Lower leg skin (tissue), 4 donors: ENCODE data around the gene BTD. TPM values are rescaled to one million over a fixed set of nuclear protein-coding genes. Genes with fewer than 3 reads are reported as not detected.

Experiments
- DNase-seq, 2 donors: peaks; one replicate each; pipeline ENCODE4 v3.0.0-alpha.2; 2019; ENCODE audit warnings: low spot score in 2 of 2
- H3K4me3 ChIP-seq: fragments of 200-600 bp; sonication (generic); 2 replicates; pipeline ENCODE4 v1.5.1; 2017; ENCODE audit warnings: mild to moderate bottlenecking, low read depth; ENCODE audit not compliant: poor library complexity, severe bottlenecking
- CTCF ChIP-seq, 3 donors: fragments of 450-650 bp; IDR thresholded peaks; one replicate each; pipeline ENCODE4 v1.5.1; 2016; ENCODE audit warnings: antibody characterized with exemption in 3 of 3, mild to moderate bottlenecking in 3 of 3, moderate library complexity in 2 of 3
- POLR2A ChIP-seq, 2 donors: fragments of 450-650 bp; IDR thresholded peaks; one replicate each; pipeline ENCODE4 v1.6.1; 2016 to 2017; ENCODE audit warnings: antibody characterized with exemption in 2 of 2, mild to moderate bottlenecking in 1 of 2, moderate library complexity in 1 of 2
- WGBS, 2 donors: methylation state at CpG; one replicate each; pipeline ENCODE4 v1.1.5; 2018; 5-methylcytosine and 5-hydroxymethylcytosine counted together
- intact Hi-C: fragments of 100-400 bp; cut with DNase I; formaldehyde crosslinking; loops from one replicate; pipeline ENCODE4 v1.15.0; 2023; ENCODE audit warnings: low total_unique reads
- total RNA-seq, 4 donors: library from RNA; depleted of rRNA; stranded (reverse); fragments of >200 nt; gene quantifications; one replicate each; pipeline ENCODE4 v1.1.0, GENCODE V29; 2016

Gene BTD
- total RNA-seq, 4 donors from 2014 or later: 18.1 to 24.6 (median 21.4) TPM

GRCh38 chr3:15667484-15667883 is 65.9 kb downstream of the BTD start:
- H3K4me3 ChIP-seq: no peak overlapping the region
- DNase-seq: no peak
- intact Hi-C loops: no loop called here
- TF ChIP-seq CTCF (IDR thresholded peaks at IDR 0.05): no peak
- 87 to 93% methylated on average over 3 of the region's 3 CpGs for WGBS, 2 donors

GRCh38 chr3:15673536-15673935 is 72.0 kb downstream of the BTD start:
- no peak overlapping the region for H3K4me3 ChIP-seq
- WGBS, 2 donors: 94 to 98% methylated on average over 1 of the region's 1 CpG
- intact Hi-C loops: no loop called here
- TF ChIP-seq POLR2A (IDR thresholded peaks at IDR 0.05) (no peak), CTCF (IDR thresholded peaks at IDR 0.05) (no peak)
- no peak for DNase-seq

- intact Hi-C loops: no loop called here
- H3K4me3 ChIP-seq: no peak overlapping the region
- 72 to 82% methylated on average over 2 of the region's 2 CpGs for WGBS, 2 donors
- no peak for DNase-seq
- TF ChIP-seq POLR2A (IDR thresholded peaks at IDR 0.05) (no peak), CTCF (IDR thresholded peaks at IDR 0.05) (no peak)
Observed at GRCh38 chr3:15676259-15676658, 74.7 kb downstream of the BTD start.

GRCh38 chr3:15679306-15679705 is 77.8 kb downstream of the BTD start:
- no peak for DNase-seq
- WGBS, 2 donors: 82 to 84% methylated on average over 5 of the region's 5 CpGs
- no peak overlapping the region for H3K4me3 ChIP-seq
- intact Hi-C loops: no loop called here
- no peak for TF ChIP-seq CTCF (IDR thresholded peaks at IDR 0.05)
- TF ChIP-seq POLR2A (IDR thresholded peaks at IDR 0.05): no peak

GRCh38 chr3:15681668-15682067 is 80.1 kb downstream of the BTD start:
- intact Hi-C loops: no loop called here
- no peak overlapping the region for H3K4me3 ChIP-seq
- DNase-seq: no peak
- TF ChIP-seq CTCF (IDR thresholded peaks at IDR 0.05) (no peak), POLR2A (IDR thresholded peaks at IDR 0.05) (no peak)
- WGBS, 2 donors: 64 to 72% methylated on average over 2 of the region's 2 CpGs

- WGBS, 2 donors: 22 to 25% methylated on average over 3 of the region's 3 CpGs
- intact Hi-C loops: no loop called here
- TF ChIP-seq POLR2A (IDR thresholded peaks at IDR 0.05) (no peak), CTCF (IDR thresholded peaks at IDR 0.05) (no peak)
- no peak for DNase-seq
- no peak overlapping the region for H3K4me3 ChIP-seq
Observed at GRCh38 chr3:15682561-15683185, 81.1 kb downstream of the BTD start.
